IgD-negative memory B cell (primary cell): ENCODE data around the gene LRRC40. TPM values are rescaled to one million over a fixed set of nuclear protein-coding genes. Genes with fewer than 3 reads are reported as not detected.
"Not testable (repeated sequence)": the region's sequence is repeated elsewhere in the genome, so short reads cannot be mapped to it uniquely, and the experiment has no call there.

Experiments
- H3K27ac Mint-ChIP-seq, 3 donors: one replicate each; pipeline ENCODE4 v1.8.0; 2020 to 2022; ENCODE audit warnings: mild to moderate bottlenecking in 3 of 3, mixed read lengths in 3 of 3, moderate library complexity in 1 of 3
- H3K27me3 Mint-ChIP-seq: one replicate; pipeline ENCODE4 v1.8.0; 2021; ENCODE audit warnings: mixed read lengths
- H3K36me3 Mint-ChIP-seq: one replicate; pipeline ENCODE4 v1.8.0; 2020; ENCODE audit warnings: mild to moderate bottlenecking, mixed read lengths
- H3K4me1 Mint-ChIP-seq, 3 donors: one replicate each; pipeline ENCODE4 v1.8.0; 2020 to 2022; ENCODE audit warnings: mixed read lengths in 3 of 3, mild to moderate bottlenecking in 1 of 3
- H3K4me3 Mint-ChIP-seq, 4 donors: one replicate each; pipeline ENCODE4 v1.8.0; 2020 to 2022; ENCODE audit warnings: mild to moderate bottlenecking in 4 of 4, mixed read lengths in 4 of 4, moderate library complexity in 3 of 4
- H3K9me3 Mint-ChIP-seq, 3 donors: one replicate each; pipeline ENCODE4 v1.8.0; 2020 to 2021; ENCODE audit warnings: mixed read lengths in 3 of 3, mild to moderate bottlenecking in 1 of 3
- polyA plus RNA-seq: library from polyadenylated mRNA; unstranded; fragments of 300-500 nt; fragmentation: Illumina TruSeq; gene quantifications from one replicate; pipeline ENCODE4 v1.2.3, GENCODE V29; 2021

LRRC40 gene
- polyA plus RNA-seq, 1 donor from 2014 or later, result 6.0 TPM

DNA sequence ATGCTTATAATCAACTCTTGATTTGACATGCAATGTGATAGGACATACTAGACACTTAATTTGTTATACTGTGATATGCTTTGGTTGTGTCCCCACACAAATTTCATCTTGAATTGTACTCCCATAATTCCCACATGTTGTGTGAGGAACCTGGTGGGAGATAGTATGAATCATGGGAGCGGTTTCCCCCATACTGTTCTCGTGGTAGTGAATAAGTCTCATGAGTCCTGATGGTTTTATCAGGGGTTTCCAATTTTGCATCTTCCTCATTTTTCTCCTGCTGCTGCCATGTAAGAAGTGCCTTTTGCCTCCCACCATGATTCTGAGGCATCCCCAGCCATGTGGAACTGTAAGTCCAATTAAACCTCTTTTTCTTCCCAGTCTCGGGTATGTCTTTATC is 20.2 kb downstream of the LRRC40 start:
- not testable (repeated sequence) for H3K27me3 Mint-ChIP-seq, H3K4me1 Mint-ChIP-seq, H3K27ac Mint-ChIP-seq, H3K9me3 Mint-ChIP-seq, H3K4me3 Mint-ChIP-seq
- H3K36me3 Mint-ChIP-seq, result peaks cover 10% of the 10 kb centered on the region

- Mint-ChIP-seq H3K36me3 (peaks cover 13% of the 10 kb centered on the region), H3K9me3 (no peaks in the 10 kb centered on the region), H3K27ac (no peak overlapping the region), H3K4me1 (no peaks in the 10 kb centered on the region), H3K27me3 (no peaks in the 10 kb centered on the region), H3K4me3 (no peak overlapping the region)
Observed at GRCh38 chr1:70171512-70171911, 33.9 kb downstream of the LRRC40 start.

DNA sequence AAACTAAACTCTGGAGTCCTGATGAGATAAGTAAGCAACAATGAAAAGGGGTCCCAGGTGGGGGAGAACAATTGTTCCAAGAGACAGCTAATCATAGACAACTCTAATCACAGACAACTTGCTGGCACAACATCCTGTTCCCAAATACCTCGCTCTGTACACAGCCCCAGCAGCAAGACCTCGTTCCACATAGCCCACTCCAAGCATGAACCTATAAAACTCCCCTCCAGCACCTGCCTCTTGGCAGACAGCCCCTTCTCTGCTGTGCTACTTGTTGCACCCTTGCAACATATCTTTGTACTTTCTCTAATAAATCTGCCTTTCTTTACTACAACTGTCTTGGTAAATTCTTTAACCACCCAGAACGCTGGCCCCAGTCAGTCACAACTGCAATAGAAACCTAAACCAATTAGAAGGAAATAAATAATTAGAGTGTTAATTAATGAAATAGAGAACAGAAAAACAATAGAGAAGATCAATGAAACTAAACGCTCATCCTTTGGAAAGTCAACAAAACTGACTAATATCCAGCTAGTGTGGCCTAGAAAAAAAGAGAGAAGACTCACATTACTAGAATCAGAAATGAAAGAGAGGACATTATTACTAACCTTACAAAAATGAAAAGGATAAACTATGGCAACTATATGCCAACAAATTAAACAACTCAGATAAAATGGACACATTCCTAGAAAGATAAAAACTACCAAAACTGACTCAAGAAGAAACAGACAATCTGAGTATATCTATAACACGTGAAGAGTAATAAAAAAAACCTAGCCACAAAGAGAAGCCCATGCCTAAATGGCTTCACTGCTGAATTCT is 36.1 kb downstream of the LRRC40 start:
- H3K27me3 Mint-ChIP-seq, result no peaks in the 10 kb centered on the region
- peaks cover 14% of the 10 kb centered on the region for H3K36me3 Mint-ChIP-seq
- H3K9me3 Mint-ChIP-seq, result no peaks in the 10 kb centered on the region
- H3K4me1 Mint-ChIP-seq, result no peaks in the 10 kb centered on the region
- peak overlapping the region in 1 of 3 donors; percentile 35 for H3K27ac Mint-ChIP-seq
- no peak overlapping the region for H3K4me3 Mint-ChIP-seq

GRCh38 chr1:70168283-70168682 is 37.1 kb downstream of the LRRC40 start:
- Mint-ChIP-seq H3K27me3 (no peaks in the 10 kb centered on the region), H3K9me3 (peaks cover 0 to 1% (median 0%) of the 10 kb centered on the region in 3 donors), H3K4me1 (no peaks in the 10 kb centered on the region), H3K4me3 (no peak overlapping the region), H3K36me3 (peaks cover 16% of the 10 kb centered on the region), H3K27ac (peak overlapping the region in 1 of 3 donors; percentile 35)

DNA sequence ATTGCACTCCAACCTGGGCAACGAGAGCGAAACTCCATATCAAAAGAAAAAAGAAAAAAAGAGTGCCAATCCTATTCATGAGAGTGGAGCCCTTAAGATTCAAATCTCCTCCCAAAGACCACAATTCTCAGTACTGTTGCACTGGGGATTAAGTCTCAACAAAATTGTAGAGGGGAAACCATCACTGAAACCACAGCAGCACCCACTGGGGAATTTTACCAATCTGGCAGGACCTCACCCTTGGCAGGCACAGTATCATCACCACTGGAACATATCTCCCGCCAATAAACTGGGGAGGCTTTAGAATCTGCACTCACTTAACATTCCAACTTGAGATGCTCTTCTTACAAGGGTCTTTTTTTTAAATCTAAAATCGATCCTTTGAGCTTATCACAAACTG is 41.0 kb downstream of the LRRC40 start:
- Mint-ChIP-seq H3K4me1 (no peaks in the 10 kb centered on the region), H3K36me3 (peaks cover 21% of the 10 kb centered on the region), H3K9me3 (peaks cover 0 to 1% (median 0%) of the 10 kb centered on the region in 3 donors), H3K4me3 (no peak overlapping the region), H3K27me3 (no peaks in the 10 kb centered on the region), H3K27ac (no peak overlapping the region)

GRCh38 chr1:70156529-70157120 is 48.8 kb downstream of the LRRC40 start:
- H3K4me3 Mint-ChIP-seq, result no peak overlapping the region
- no peak overlapping the region for H3K27ac Mint-ChIP-seq
- peaks cover 6% of the 10 kb centered on the region for H3K36me3 Mint-ChIP-seq
- no peaks in the 10 kb centered on the region for H3K9me3 Mint-ChIP-seq
- no peaks in the 10 kb centered on the region for H3K4me1 Mint-ChIP-seq
- no peaks in the 10 kb centered on the region for H3K27me3 Mint-ChIP-seq

GRCh38 chr1:70153739-70154138 is 51.6 kb downstream of the LRRC40 start:
- Mint-ChIP-seq H3K9me3 (no peaks in the 10 kb centered on the region), H3K27me3 (no peaks in the 10 kb centered on the region), H3K4me3 (no peak overlapping the region), H3K27ac (no peak overlapping the region), H3K4me1 (no peaks in the 10 kb centered on the region), H3K36me3 (peaks cover 4% of the 10 kb centered on the region)

DNA sequence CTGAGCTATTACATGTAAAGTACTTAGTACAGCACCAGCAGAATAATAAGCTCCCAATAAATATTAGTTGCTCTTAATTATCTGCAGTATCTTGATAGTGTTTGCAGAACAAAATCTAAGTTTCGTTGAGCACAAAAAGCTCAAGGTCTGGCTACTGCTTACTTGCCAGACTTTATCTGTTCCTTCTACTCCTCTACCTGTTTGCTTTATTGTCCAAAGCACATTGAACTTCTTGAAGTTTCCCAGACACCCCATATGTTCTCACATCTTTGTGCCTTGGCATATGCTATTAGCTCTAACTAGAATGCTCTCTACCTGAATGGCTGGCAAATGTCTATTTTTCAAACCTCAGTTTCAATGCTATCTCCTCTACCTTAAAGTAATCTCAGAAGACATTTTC is 54.9 kb downstream of the LRRC40 start:
- no peak overlapping the region for H3K4me3 Mint-ChIP-seq
- no peaks in the 10 kb centered on the region for H3K4me1 Mint-ChIP-seq
- peaks cover 5% of the 10 kb centered on the region for H3K36me3 Mint-ChIP-seq

GRCh38 chr1:70146488-70146887 is 58.9 kb downstream of the LRRC40 start:
- Mint-ChIP-seq H3K4me3 (no peak overlapping the region), H3K9me3 (no peaks in the 10 kb centered on the region), H3K4me1 (no peaks in the 10 kb centered on the region), H3K27ac (no peak overlapping the region), H3K27me3 (no peaks in the 10 kb centered on the region), H3K36me3 (peaks cover 2% of the 10 kb centered on the region)

More for the DNA sequence above, 54.9 kb downstream of the LRRC40 start:
- Mint-ChIP-seq H3K27me3 (no peaks in the 10 kb centered on the region), H3K27ac (no peak overlapping the region), H3K9me3 (no peaks in the 10 kb centered on the region)

GRCh38 chr1:70143048-70143659 is 62.2 kb downstream of the LRRC40 start:
- H3K27ac Mint-ChIP-seq, result no peak overlapping the region
- peaks cover 2% of the 10 kb centered on the region for H3K36me3 Mint-ChIP-seq
- H3K9me3 Mint-ChIP-seq, result no peaks in the 10 kb centered on the region
- H3K4me3 Mint-ChIP-seq, result no peak overlapping the region
- no peaks in the 10 kb centered on the region for H3K27me3 Mint-ChIP-seq
- no peaks in the 10 kb centered on the region for H3K4me1 Mint-ChIP-seq

DNA sequence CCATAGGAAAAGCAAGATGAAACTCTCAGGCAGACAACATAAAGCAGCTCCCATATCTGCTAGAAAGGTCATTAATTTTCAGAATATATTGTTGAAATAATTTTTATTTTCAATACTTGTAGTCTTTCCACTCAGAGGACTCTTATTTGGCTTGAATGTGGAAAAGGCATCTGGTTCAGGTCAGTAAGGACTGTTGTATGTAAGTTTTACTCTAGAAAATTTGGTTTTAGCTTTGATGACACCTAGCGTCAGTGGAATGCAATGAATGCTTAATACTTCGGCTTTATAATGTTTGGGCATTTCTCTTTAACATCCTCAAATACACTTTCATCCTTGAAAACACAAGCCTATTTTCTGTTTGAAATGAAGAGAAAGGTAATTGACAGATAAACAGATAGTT is 63.3 kb downstream of the LRRC40 start:
- Mint-ChIP-seq H3K27me3 (no peaks in the 10 kb centered on the region), H3K4me3 (no peak overlapping the region), H3K4me1 (no peaks in the 10 kb centered on the region), H3K27ac (peak overlapping the region in 1 of 3 donors; percentile 3), H3K9me3 (no peaks in the 10 kb centered on the region), H3K36me3 (peaks cover 2% of the 10 kb centered on the region)

GRCh38 chr1:70140894-70141293 is 64.5 kb downstream of the LRRC40 start:
- H3K4me3 Mint-ChIP-seq, result no peak overlapping the region
- no peaks in the 10 kb centered on the region for H3K4me1 Mint-ChIP-seq
- no peak overlapping the region for H3K27ac Mint-ChIP-seq
- H3K9me3 Mint-ChIP-seq, result no peaks in the 10 kb centered on the region
- peaks cover 2% of the 10 kb centered on the region for H3K36me3 Mint-ChIP-seq
- no peaks in the 10 kb centered on the region for H3K27me3 Mint-ChIP-seq

- H3K4me3 Mint-ChIP-seq, result no peak overlapping the region
Observed at GRCh38 chr1:70140343-70140742, 65.0 kb downstream of the LRRC40 start.

GRCh38 chr1:70134148-70134547 is 71.2 kb downstream of the LRRC40 start:
- no peak overlapping the region for H3K4me3 Mint-ChIP-seq
- peaks cover 0 to 3% (median 3%) of the 10 kb centered on the region in 3 donors for H3K4me1 Mint-ChIP-seq
- no peaks in the 10 kb centered on the region for H3K36me3 Mint-ChIP-seq
- H3K9me3 Mint-ChIP-seq, result no peaks in the 10 kb centered on the region
- H3K27ac Mint-ChIP-seq, result no peak overlapping the region
- H3K27me3 Mint-ChIP-seq, result no peaks in the 10 kb centered on the region

More at GRCh38 chr1:70140343-70140742, 65.0 kb downstream of the LRRC40 start:
- no peaks in the 10 kb centered on the region for H3K9me3 Mint-ChIP-seq
- H3K4me1 Mint-ChIP-seq, result no peaks in the 10 kb centered on the region
- peak overlapping the region in 1 of 3 donors; percentile 21 for H3K27ac Mint-ChIP-seq
- no peaks in the 10 kb centered on the region for H3K27me3 Mint-ChIP-seq
- peaks cover 2% of the 10 kb centered on the region for H3K36me3 Mint-ChIP-seq

GRCh38 chr1:70117046-70117445 is 88.3 kb downstream of the LRRC40 start:
- Mint-ChIP-seq H3K27ac (no peak overlapping the region), H3K27me3 (peaks cover 3% of the 10 kb centered on the region), H3K36me3 (no peaks in the 10 kb centered on the region), H3K9me3 (no peaks in the 10 kb centered on the region), H3K4me3 (no peak overlapping the region), H3K4me1 (no peaks in the 10 kb centered on the region)
